Caco-2 (cell line): ENCODE measurements around the gene DCUN1D2. TPM values are rescaled to one million over a fixed set of nuclear protein-coding genes. Genes with fewer than 3 reads are reported as not detected.

ENCODE experiments used
- BruUV-seq: library from RNA; stranded (reverse); fragments of 400-500 nt; replicated peaks from 2 replicates; lab custom pipeline; 2021; lab: Mats Ljungman, UMichigan
- CTCF ChIA-PET: fragments of 300-600 bp; sonication (Branson Sonifier 250); formaldehyde crosslinking; loops from one replicate; lab custom pipeline; 2022; ENCODE audit warnings: antibody characterized with exemption; lab: Charles Lee
- POLR2A ChIA-PET: fragments of 300-600 bp; sonication (Branson Sonifier 250); formaldehyde crosslinking; loops from one replicate; lab custom pipeline; 2022; ENCODE audit warnings: antibody characterized with exemption; lab: Charles Lee
- DNase-seq, 2 experiments: peaks; one replicate each; pipeline versions ENCODE4 v3.0.0 to v3.0.0-alpha.2; 2020 to 2022
- H3K27me3 ChIP-seq: replicated peaks from 2 replicates; pipeline ENCODE4 v1.6.0; 2011; ENCODE audit warnings: low read length; ENCODE audit not compliant: control insufficient read depth, insufficient read depth
- H3K36me3 ChIP-seq: 2 replicates; pipeline ENCODE4 v1.5.1; 2011; ENCODE audit warnings: low read length; ENCODE audit not compliant: control insufficient read depth, insufficient read depth
- H3K4me1 ChIP-seq: fragments of 250-450 bp; sonication (Bioruptor Pico); 2 replicates; pipeline ENCODE4 v1.5.1; 2020; ENCODE audit warnings: mild to moderate bottlenecking
- H3K4me3 ChIP-seq: 2 replicates; pipeline ENCODE4 v1.5.1; 2011; ENCODE audit warnings: low read depth, mild to moderate bottlenecking, control low read depth, low read length
- H3K9me3 ChIP-seq: fragments of 250-450 bp; sonication (Bioruptor Pico); 2 replicates; pipeline ENCODE4 v1.5.1; 2020; ENCODE audit warnings: mild to moderate bottlenecking, moderate library complexity
- H3K27ac Mint-ChIP-seq: one replicate; pipeline ENCODE4 v1.8.0; 2022; ENCODE audit warnings: mixed read lengths; ENCODE audit not compliant: unreplicated experiment
- H3K27me3 Mint-ChIP-seq: one replicate; pipeline ENCODE4 v1.8.0; 2022; ENCODE audit warnings: mixed read lengths; ENCODE audit not compliant: insufficient read depth, unreplicated experiment
- H3K36me3 Mint-ChIP-seq: one replicate; pipeline ENCODE4 v1.8.0; 2022; ENCODE audit warnings: mild to moderate bottlenecking, mixed read lengths; ENCODE audit not compliant: insufficient read depth, unreplicated experiment
- H3K4me1 Mint-ChIP-seq: one replicate; pipeline ENCODE4 v1.8.0; 2022; ENCODE audit warnings: low read depth, mixed read lengths; ENCODE audit not compliant: unreplicated experiment
- H3K4me3 Mint-ChIP-seq: one replicate; pipeline ENCODE4 v1.8.0; 2022; ENCODE audit warnings: mild to moderate bottlenecking, moderate library complexity, mixed read lengths; ENCODE audit not compliant: unreplicated experiment
- H3K9me3 Mint-ChIP-seq: one replicate; pipeline ENCODE4 v1.8.0; 2022; ENCODE audit warnings: mixed read lengths; ENCODE audit not compliant: unreplicated experiment
- CTCF ChIP-seq, 2 experiments: fragments of 200-600 bp in 1 of 2; IDR thresholded peaks; 1 replicate in 1 of 2; 2 replicates in 1 of 2; pipeline versions ENCODE4 v1.5.1 to v1.8.0; 2011 to 2022; ENCODE audit warnings: antibody characterized with exemption in 1 of 2, control low read depth in 1 of 2, inconsistent platforms in 1 of 2, low read depth in 1 of 2, low read length in 1 of 2, mild to moderate bottlenecking in 1 of 2, moderate library complexity in 1 of 2; ENCODE audit not compliant: insufficient read depth in 1 of 2, severe bottlenecking in 1 of 2, unreplicated experiment in 1 of 2
- intact Hi-C: fragments of 100-400 bp; cut with micrococcal nuclease; formaldehyde crosslinking; loops from one replicate; pipeline ENCODE4 v1.10.0; 2022; ENCODE audit not compliant: unreplicated experiment
- total RNA-seq: library from RNA; stranded (reverse); gene quantifications from 2 replicates; pipeline ENCODE4 v1.2.3, GENCODE V29; 2022

DCUN1D2 gene
- total RNA-seq, 1 experiment from 2014 or later: 59.4 TPM

- peak overlapping the region; percentile 74 for H3K27ac Mint-ChIP-seq
- H3K4me1 Mint-ChIP-seq: no peaks in the 10 kb centered on the region
- TF ChIP-seq CTCF (IDR thresholded peaks at IDR 0.05; ENCODE audit: insufficient read depth in 1 of 2, low read depth in 1 of 2, low read length in 1 of 2, severe bottlenecking in 1 of 2, unreplicated experiment in 1 of 2): no peak
- H3K4me3 Mint-ChIP-seq: no peak overlapping the region
- POLR2A ChIA-PET: no interaction called here
- H3K36me3 Mint-ChIP-seq: peaks cover 6% of the 10 kb centered on the region
- peaks cover 10% of the 10 kb centered on the region for H3K4me1 ChIP-seq
- no peaks in the 10 kb centered on the region for H3K9me3 ChIP-seq
- no peaks in the 10 kb centered on the region for H3K27me3 ChIP-seq
- no peak for DNase-seq
- CTCF ChIA-PET: no interaction called here
- no peaks in the 10 kb centered on the region for H3K27me3 Mint-ChIP-seq
- H3K9me3 Mint-ChIP-seq: no peaks in the 10 kb centered on the region
- H3K36me3 ChIP-seq: no peaks in the 10 kb centered on the region
- intact Hi-C loops: no loop called here
- BruUV-seq: no TSS peak
- H3K4me3 ChIP-seq: no peak overlapping the region
Measured at GRCh38 chr13:113428469-113428865, 62.0 kb downstream of the DCUN1D2 start.

- Mint-ChIP-seq H3K9me3 (no peaks in the 10 kb centered on the region), H3K4me3 (no peak overlapping the region), H3K36me3 (peaks cover 6% of the 10 kb centered on the region), H3K27me3 (no peaks in the 10 kb centered on the region), H3K27ac (peak overlapping the region; percentile 74), H3K4me1 (no peaks in the 10 kb centered on the region)
- Histone ChIP-seq H3K4me3 (no peak overlapping the region), H3K27me3 (no peaks in the 10 kb centered on the region), H3K9me3 (no peaks in the 10 kb centered on the region), H3K36me3 (no peaks in the 10 kb centered on the region), H3K4me1 (peaks cover 10% of the 10 kb centered on the region)
- POLR2A ChIA-PET: interaction anchor here (0.6 kb wide), 2 partner anchors 11 to 16 kb away, joined by 3 to 4 read pairs; no protein-coding TSS in a partner anchor
- BruUV-seq: no TSS peak
- TF ChIP-seq CTCF (IDR thresholded peaks at IDR 0.05; ENCODE audit: insufficient read depth in 1 of 2, low read depth in 1 of 2, low read length in 1 of 2, severe bottlenecking in 1 of 2, unreplicated experiment in 1 of 2): no peak
- intact Hi-C loops: no loop called here
- no peak for DNase-seq
- CTCF ChIA-PET: interaction anchor here (0.6 to 0.7 kb wide), 2 partner anchors 72 to 722 kb away, joined by 4 to 6 read pairs; no protein-coding TSS in a partner anchor
Measured at GRCh38 chr13:113427562-113428468, 62.7 kb downstream of the DCUN1D2 start.

GRCh38 chr13:113426591-113426986, 63.9 kb downstream of the DCUN1D2 start:
- DNase-seq: no peak
- H3K4me3 Mint-ChIP-seq: no peak overlapping the region
- no peaks in the 10 kb centered on the region for H3K27me3 Mint-ChIP-seq
- H3K4me3 ChIP-seq: no peak overlapping the region
- no TSS peak for BruUV-seq
- no peaks in the 10 kb centered on the region for H3K4me1 Mint-ChIP-seq
- peaks cover 10% of the 10 kb centered on the region for H3K4me1 ChIP-seq
- no peaks in the 10 kb centered on the region for H3K9me3 Mint-ChIP-seq
- intact Hi-C loops: no loop called here
- H3K27ac Mint-ChIP-seq: no peak overlapping the region
- no peak for TF ChIP-seq CTCF (IDR thresholded peaks at IDR 0.05; ENCODE audit: insufficient read depth in 1 of 2, low read depth in 1 of 2, low read length in 1 of 2, severe bottlenecking in 1 of 2, unreplicated experiment in 1 of 2)
- no peaks in the 10 kb centered on the region for H3K36me3 ChIP-seq
- ChIA-PET POLR2A (no interaction called here), CTCF (no interaction called here)
- no peaks in the 10 kb centered on the region for H3K9me3 ChIP-seq
- no peaks in the 10 kb centered on the region for H3K27me3 ChIP-seq
- peaks cover 6% of the 10 kb centered on the region for H3K36me3 Mint-ChIP-seq
